ENCODE results near the gene RCBTB2.

GRCh38 chr13:48456546-48456945 is 76.3 kb downstream of the RCBTB2 start:
- no peak for TF ChIP-seq CTCF (IDR thresholded peaks at IDR 0.05 in 4 of 5, conservative IDR thresholded peaks at IDR 0.05 in 1 of 5)
- TF ChIP-seq POLR2A (IDR thresholded peaks at IDR 0.05): no peak

Data from gastrocnemius medialis (tissue), 4 donors.